ENCODE measurements around the gene IWS1. TPM values are rescaled to one million over a fixed set of nuclear protein-coding genes. Genes with fewer than 3 reads are reported as not detected.

IWS1 gene
- total and polyA plus RNA-seq, 9 of the 15 experiments (the other 6 are each of a cell fraction or from before 2014, with no cell fraction given): 20.8 to 67.2 (median 46.6) TPM

GRCh38 chr2:127527001-127527804, 914 bp upstream of the IWS1 start (continued):
- no peak for TF ChIP-seq REST (IDR thresholded peaks at IDR 0.05; ENCODE audit: borderline replicate concordance)
- TF ChIP-seq REST (CRISPR knock-in tag; IDR thresholded peaks at IDR 0.05; ENCODE audit: low read depth): no peak
- TF ChIP-seq ERF (CRISPR knock-in tag; IDR thresholded peaks at IDR 0.05): no peak; the same call in 1 of the 2 replicates
- no peak for TF ChIP-seq TFE3 (CRISPR knock-in tag; IDR thresholded peaks at IDR 0.05)
- no peak for TF ChIP-seq U2AF1 (optimal IDR thresholded peaks at IDR 0.05; ENCODE audit: low read depth, low read length)
- TF ChIP-seq CUX1 (CRISPR knock-in tag; IDR thresholded peaks at IDR 0.05): no peak
- peak; percentile 48; the same call in 1 of the 2 replicates for TF ChIP-seq PBX2 (CRISPR knock-in tag; IDR thresholded peaks at IDR 0.05; ENCODE audit: low read depth)
- peak; percentile 91 for TF ChIP-seq PBX2 (tag; conservative IDR thresholded peaks at IDR 0.05; ENCODE audit: low read depth)
